SK-N-SH treated with all-trans-retinoic acid at 6 μM for 48 hours (cell line): Measurements from ENCODE around the gene TSC1.

Experiments used
- ARNTL ChIP-seq: fragments of 450-650 bp; formaldehyde crosslinking; IDR thresholded peaks from 2 replicates; pipeline ENCODE4 v1.5.0; 2020; ENCODE audit warnings: low read depth, mild to moderate bottlenecking, moderate library complexity, borderline replicate concordance
- CREB5 ChIP-seq: fragments of 250-450 bp; sonication (Bioruptor Pico); IDR thresholded peaks from 2 replicates; pipeline ENCODE4 v1.5.1; 2020; ENCODE audit warnings: low read depth, mild to moderate bottlenecking, moderate library complexity
- GLIS3 ChIP-seq: fragments of 250-450 bp; sonication (Bioruptor Pico); IDR thresholded peaks from 2 replicates; pipeline ENCODE4 v1.5.0; 2020; ENCODE audit warnings: mild to moderate bottlenecking, moderate library complexity
- PPARA ChIP-seq: fragments of 250-450 bp; sonication (Bioruptor Pico); IDR thresholded peaks from 2 replicates; pipeline ENCODE4 v1.5.0; 2020; ENCODE audit warnings: mild to moderate bottlenecking, borderline replicate concordance
- RARB ChIP-seq: fragments of 250-450 bp; sonication (Bioruptor Pico); IDR thresholded peaks from 2 replicates; pipeline ENCODE4 v1.8.0; 2021; ENCODE audit warnings: mild to moderate bottlenecking, moderate library complexity
- TSHZ2 ChIP-seq: fragments of 250-450 bp; sonication (Bioruptor Pico); IDR thresholded peaks from 2 replicates; pipeline ENCODE4 v1.5.0; 2020; ENCODE audit warnings: mild to moderate bottlenecking, moderate library complexity
- ZFP30 ChIP-seq: fragments of 450-650 bp; formaldehyde crosslinking; IDR thresholded peaks from 2 replicates; pipeline ENCODE4 v1.5.0; 2022; ENCODE audit warnings: mild to moderate bottlenecking, moderate library complexity

GRCh38 chr9:132984202-132985070 is 40.0 kb upstream of the TSC1 start:
- TF ChIP-seq ZFP30 (CRISPR knock-in tag): no peak
- TF ChIP-seq ARNTL (CRISPR knock-in tag): no peak
- no peak for TF ChIP-seq PPARA
- TF ChIP-seq RARB (CRISPR knock-in tag): no peak
- TF ChIP-seq GLIS3 (CRISPR knock-in tag): no peak
- no peak for TF ChIP-seq CREB5 (CRISPR knock-in tag)
- TF ChIP-seq TSHZ2: no peak
